Vagina (tissue), 2 donors: Measurements from ENCODE around the gene RTF1.

ENCODE experiments used
- POLR2A ChIP-seq, 2 donors: fragments of 450-650 bp; IDR thresholded peaks; one replicate each; pipeline ENCODE4 v1.6.1; 2017; ENCODE audit warnings: antibody characterized with exemption in 2 of 2, mild to moderate bottlenecking in 2 of 2, moderate library complexity in 2 of 2
- POLR2AphosphoS5 ChIP-seq, 2 donors: sonication (generic); formaldehyde crosslinking; IDR thresholded peaks; one replicate each; pipeline ENCODE4 v1.9.0; 2017; ENCODE audit warnings: antibody characterized with exemption in 2 of 2, mild to moderate bottlenecking in 2 of 2, low read depth in 1 of 2; ENCODE audit not compliant: insufficient read depth in 1 of 2
- TF ChIP-seq, protein P1 (sequence below), 3 experiments: fragments of 450-650 bp in 2 of 3; fragments of 200-600 bp in 1 of 3; sonication (generic) in 1 of 3; IDR thresholded peaks; one replicate each; pipeline ENCODE4 v1.5.1; 2017 to 2019; ENCODE audit warnings: antibody characterized with exemption in 3 of 3, mild to moderate bottlenecking in 2 of 3, moderate library complexity in 2 of 3

DNA sequence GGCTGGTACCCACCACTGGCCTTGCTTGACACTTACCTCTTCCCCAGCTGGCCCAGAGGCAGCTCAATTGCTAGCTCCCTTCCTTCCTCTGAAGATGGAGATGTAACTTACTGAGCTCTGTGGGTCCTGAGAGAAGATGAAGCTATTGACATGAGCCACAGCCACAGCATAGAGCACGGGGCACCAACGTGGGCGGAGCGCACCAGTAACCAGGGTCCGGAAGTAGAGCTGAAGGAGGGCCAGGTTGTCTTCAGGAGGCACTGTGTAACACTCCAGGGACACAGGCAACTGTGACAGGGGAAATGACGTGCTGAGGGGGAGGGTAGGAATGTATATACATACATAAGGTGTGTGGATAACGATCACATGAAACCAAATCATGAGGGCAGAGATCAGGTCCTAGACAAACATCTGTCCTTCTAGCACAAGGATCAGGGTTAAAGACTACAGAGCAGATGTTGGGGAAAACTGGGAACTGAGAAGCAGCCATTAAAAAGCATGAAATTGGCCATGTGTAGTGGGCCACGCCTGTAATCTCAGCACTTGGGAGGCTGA lies 101.1 kb downstream of the RTF1 start:
- TF ChIP-seq, protein P1, sequence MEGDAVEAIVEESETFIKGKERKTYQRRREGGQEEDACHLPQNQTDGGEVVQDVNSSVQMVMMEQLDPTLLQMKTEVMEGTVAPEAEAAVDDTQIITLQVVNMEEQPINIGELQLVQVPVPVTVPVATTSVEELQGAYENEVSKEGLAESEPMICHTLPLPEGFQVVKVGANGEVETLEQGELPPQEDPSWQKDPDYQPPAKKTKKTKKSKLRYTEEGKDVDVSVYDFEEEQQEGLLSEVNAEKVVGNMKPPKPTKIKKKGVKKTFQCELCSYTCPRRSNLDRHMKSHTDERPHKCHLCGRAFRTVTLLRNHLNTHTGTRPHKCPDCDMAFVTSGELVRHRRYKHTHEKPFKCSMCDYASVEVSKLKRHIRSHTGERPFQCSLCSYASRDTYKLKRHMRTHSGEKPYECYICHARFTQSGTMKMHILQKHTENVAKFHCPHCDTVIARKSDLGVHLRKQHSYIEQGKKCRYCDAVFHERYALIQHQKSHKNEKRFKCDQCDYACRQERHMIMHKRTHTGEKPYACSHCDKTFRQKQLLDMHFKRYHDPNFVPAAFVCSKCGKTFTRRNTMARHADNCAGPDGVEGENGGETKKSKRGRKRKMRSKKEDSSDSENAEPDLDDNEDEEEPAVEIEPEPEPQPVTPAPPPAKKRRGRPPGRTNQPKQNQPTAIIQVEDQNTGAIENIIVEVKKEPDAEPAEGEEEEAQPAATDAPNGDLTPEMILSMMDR (IDR thresholded peaks at IDR 0.05) = no peak
- TF ChIP-seq POLR2AphosphoS5 (IDR thresholded peaks at IDR 0.05; ENCODE audit: insufficient read depth in 1 of 2, low read depth in 1 of 2) = no peak
- TF ChIP-seq POLR2A (IDR thresholded peaks at IDR 0.05) = no peak
